Measurements from ENCODE around the gene ZBTB33.

The ZBTB33 gene

DNA sequence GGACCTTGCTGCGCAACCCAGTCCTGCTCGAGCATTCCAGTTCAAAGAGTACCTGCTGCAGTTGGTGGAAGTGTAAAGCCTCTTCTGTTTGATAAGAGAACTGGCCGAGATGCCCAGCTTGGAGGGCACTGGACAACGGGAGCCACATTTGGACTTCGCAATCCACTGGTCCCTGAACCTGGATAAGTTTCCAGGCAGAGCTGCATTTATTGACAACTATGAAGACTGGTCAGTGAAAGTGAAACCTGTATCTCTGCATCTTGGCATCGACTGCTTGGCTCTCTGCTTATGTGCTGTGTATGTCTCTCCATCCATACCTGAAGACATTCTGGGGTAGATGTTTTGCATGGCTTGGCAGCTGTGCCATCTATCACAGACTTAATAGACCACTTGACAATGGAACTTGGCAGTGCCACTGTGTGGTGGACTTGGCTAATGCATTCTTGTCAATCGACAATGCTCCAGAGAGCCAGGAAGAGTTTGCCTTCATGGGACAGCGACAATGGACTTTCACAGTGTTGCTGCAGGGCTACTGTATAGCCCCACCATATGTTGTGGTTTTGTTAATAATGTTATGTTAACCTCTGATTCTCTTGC, 43.5 kb upstream of the ZBTB33 start:
- Histone ChIP-seq H3K4me1 (ENCODE audit: low read length) (no peaks in the 10 kb centered on the region), H3K9ac (ENCODE audit: low read length) (no peak overlapping the region)
- DNase-seq: no peak

DNA sequence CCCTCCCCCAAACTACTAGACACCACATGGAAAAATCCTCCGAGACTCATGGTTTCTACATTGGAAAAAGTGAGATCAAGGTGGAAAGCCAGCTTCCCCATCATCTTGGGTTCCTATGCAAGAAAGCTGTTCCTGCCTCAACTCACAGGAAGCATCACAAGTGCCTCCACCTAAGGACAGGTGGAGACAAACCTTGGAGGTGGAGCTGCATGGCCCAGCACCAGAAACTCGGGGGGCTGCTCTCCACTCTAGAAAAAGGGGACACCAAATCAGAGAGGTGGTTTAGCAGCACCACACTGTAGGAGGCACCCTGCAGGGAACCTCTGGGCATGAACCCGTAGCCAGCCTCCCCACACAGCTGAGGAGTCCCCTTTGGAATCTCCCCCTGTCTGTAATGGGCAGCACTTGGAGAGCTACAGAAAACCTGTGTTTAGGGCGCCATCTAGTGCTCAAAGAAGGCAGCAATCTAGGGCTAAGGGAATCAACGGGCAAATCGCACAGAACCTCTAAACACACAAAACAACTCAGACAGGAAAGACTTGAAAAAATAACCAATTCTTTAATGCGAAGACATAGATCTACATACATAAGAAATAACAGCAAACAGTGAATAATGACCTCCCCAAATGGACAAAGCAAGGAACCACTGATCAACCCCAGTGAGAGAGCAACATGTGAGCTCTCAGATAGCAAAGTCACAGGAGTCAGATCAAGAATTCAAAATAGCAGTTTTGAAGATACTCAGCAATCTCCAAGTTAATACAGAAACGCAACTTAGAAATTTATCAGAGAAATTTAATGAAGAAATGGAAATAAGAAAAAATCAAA, 37.0 kb upstream of the ZBTB33 start:
- H3K27me3 ChIP-seq (replicated peaks; ENCODE audit: insufficient read depth, low read length): no peaks in the 10 kb centered on the region

More for the DNA sequence above, 43.5 kb upstream of the ZBTB33 start:
- H3K4me2 ChIP-seq (ENCODE audit: low read depth, low read length): no peak overlapping the region
- H3K27me3 ChIP-seq (replicated peaks; ENCODE audit: insufficient read depth, low read length): no peaks in the 10 kb centered on the region
- TF ChIP-seq, protein P1, sequence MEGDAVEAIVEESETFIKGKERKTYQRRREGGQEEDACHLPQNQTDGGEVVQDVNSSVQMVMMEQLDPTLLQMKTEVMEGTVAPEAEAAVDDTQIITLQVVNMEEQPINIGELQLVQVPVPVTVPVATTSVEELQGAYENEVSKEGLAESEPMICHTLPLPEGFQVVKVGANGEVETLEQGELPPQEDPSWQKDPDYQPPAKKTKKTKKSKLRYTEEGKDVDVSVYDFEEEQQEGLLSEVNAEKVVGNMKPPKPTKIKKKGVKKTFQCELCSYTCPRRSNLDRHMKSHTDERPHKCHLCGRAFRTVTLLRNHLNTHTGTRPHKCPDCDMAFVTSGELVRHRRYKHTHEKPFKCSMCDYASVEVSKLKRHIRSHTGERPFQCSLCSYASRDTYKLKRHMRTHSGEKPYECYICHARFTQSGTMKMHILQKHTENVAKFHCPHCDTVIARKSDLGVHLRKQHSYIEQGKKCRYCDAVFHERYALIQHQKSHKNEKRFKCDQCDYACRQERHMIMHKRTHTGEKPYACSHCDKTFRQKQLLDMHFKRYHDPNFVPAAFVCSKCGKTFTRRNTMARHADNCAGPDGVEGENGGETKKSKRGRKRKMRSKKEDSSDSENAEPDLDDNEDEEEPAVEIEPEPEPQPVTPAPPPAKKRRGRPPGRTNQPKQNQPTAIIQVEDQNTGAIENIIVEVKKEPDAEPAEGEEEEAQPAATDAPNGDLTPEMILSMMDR (IDR thresholded peaks at IDR 0.05; ENCODE audit: low read length): no peak
- TF ChIP-seq EZH2 (optimal IDR thresholded peaks at IDR 0.05; ENCODE audit: low read depth, low read length) (no peak), EZH2phosphoT487 (IDR thresholded peaks at IDR 0.05; ENCODE audit: low read length) (no peak)
- no peak overlapping the region for H3K27ac ChIP-seq (ENCODE audit: low read length)
- no peak overlapping the region for H3K4me3 ChIP-seq (ENCODE audit: low read length)
- H2AFZ ChIP-seq (ENCODE audit: low read length): no peak overlapping the region
- H3F3A ChIP-seq (ENCODE audit: insufficient read depth, low read length): no peaks in the 10 kb centered on the region
- H3K9me3 ChIP-seq (replicated peaks; ENCODE audit: insufficient read depth, low read length): no peaks in the 10 kb centered on the region
- H3K9me2 ChIP-seq (replicated peaks; ENCODE audit: insufficient read depth, low read length): no peaks in the 10 kb centered on the region
- H4K20me1 ChIP-seq (ENCODE audit: insufficient read depth, low read length): no peaks in the 10 kb centered on the region
- no peaks in the 10 kb centered on the region for H3K79me2 ChIP-seq (ENCODE audit: low read length)
- H3K36me3 ChIP-seq (replicated peaks; ENCODE audit: insufficient read depth, low read length): no peaks in the 10 kb centered on the region

DNA sequence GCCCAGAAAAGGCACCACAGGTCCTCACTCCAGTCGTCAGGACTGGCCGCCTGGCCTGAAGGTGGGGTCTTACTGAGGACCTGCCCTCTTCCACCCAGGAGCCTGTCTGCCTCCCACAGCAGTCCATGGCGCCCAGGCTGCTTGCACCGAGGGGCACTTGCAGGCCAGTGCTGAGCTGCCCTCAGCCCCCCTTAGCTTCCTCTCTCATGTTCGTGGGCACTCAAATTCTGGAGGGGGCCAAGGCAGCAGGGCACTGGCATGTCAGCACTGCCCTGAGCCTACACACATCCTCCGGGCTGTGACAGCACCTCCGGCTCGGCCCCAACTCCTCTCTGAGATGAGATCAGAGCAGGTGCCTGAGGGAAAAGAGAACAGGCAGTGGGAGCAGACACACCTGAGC, 27.2 kb upstream of the ZBTB33 start:
- Histone ChIP-seq H3K79me2 (ENCODE audit: low read length) (no peaks in the 10 kb centered on the region), H3K9ac (ENCODE audit: low read length) (no peak overlapping the region), H4K20me1 (ENCODE audit: insufficient read depth, low read length) (no peaks in the 10 kb centered on the region), H3K4me2 (ENCODE audit: low read depth, low read length) (no peak overlapping the region), H3K4me1 (ENCODE audit: low read length) (no peaks in the 10 kb centered on the region), H3K9me2 (replicated peaks; ENCODE audit: insufficient read depth, low read length) (no peaks in the 10 kb centered on the region), H2AFZ (ENCODE audit: low read length) (no peak overlapping the region), H3F3A (ENCODE audit: insufficient read depth, low read length) (no peaks in the 10 kb centered on the region), H3K9me3 (replicated peaks; ENCODE audit: insufficient read depth, low read length) (no peaks in the 10 kb centered on the region), H3K36me3 (replicated peaks; ENCODE audit: insufficient read depth, low read length) (no peaks in the 10 kb centered on the region), H3K27ac (ENCODE audit: low read length) (no peak overlapping the region), H3K4me3 (ENCODE audit: low read length) (no peak overlapping the region), H3K27me3 (replicated peaks; ENCODE audit: insufficient read depth, low read length) (no peaks in the 10 kb centered on the region)
- DNase-seq: no peak
- TF ChIP-seq, protein P1 (IDR thresholded peaks at IDR 0.05; ENCODE audit: low read length): no peak
- no peak for TF ChIP-seq EZH2 (optimal IDR thresholded peaks at IDR 0.05; ENCODE audit: low read depth, low read length)
- no peak for TF ChIP-seq EZH2phosphoT487 (IDR thresholded peaks at IDR 0.05; ENCODE audit: low read length)

More for the DNA sequence above, 37.0 kb upstream of the ZBTB33 start:
- DNase-seq: peak; percentile 63
- Histone ChIP-seq H3K79me2 (ENCODE audit: low read length) (no peaks in the 10 kb centered on the region), H2AFZ (ENCODE audit: low read length) (no peak overlapping the region), H3K4me1 (ENCODE audit: low read length) (no peaks in the 10 kb centered on the region), H4K20me1 (ENCODE audit: insufficient read depth, low read length) (no peaks in the 10 kb centered on the region), H3K9ac (ENCODE audit: low read length) (no peak overlapping the region), H3K4me3 (ENCODE audit: low read length) (no peak overlapping the region), H3F3A (ENCODE audit: insufficient read depth, low read length) (no peaks in the 10 kb centered on the region), H3K27ac (ENCODE audit: low read length) (no peak overlapping the region), H3K36me3 (replicated peaks; ENCODE audit: insufficient read depth, low read length) (no peaks in the 10 kb centered on the region), H3K4me2 (ENCODE audit: low read depth, low read length) (no peak overlapping the region), H3K9me2 (replicated peaks; ENCODE audit: insufficient read depth, low read length) (no peaks in the 10 kb centered on the region), H3K9me3 (replicated peaks; ENCODE audit: insufficient read depth, low read length) (no peaks in the 10 kb centered on the region)
- TF ChIP-seq, protein P1 (IDR thresholded peaks at IDR 0.05; ENCODE audit: low read length): peak; percentile 88
- no peak for TF ChIP-seq EZH2phosphoT487 (IDR thresholded peaks at IDR 0.05; ENCODE audit: low read length)
- TF ChIP-seq EZH2 (optimal IDR thresholded peaks at IDR 0.05; ENCODE audit: low read depth, low read length): no peak
